Measurements from ENCODE around the gene PRR11. TPM values are rescaled to one million over a fixed set of nuclear protein-coding genes. Genes with fewer than 3 reads are reported as not detected.
"Not testable (repeated sequence)": the region's sequence is repeated elsewhere in the genome, so short reads cannot be mapped to it uniquely, and the experiment has no call there.

The PRR11 gene
- total RNA-seq, 2 experiments from 2014 or later = 27.3 to 106 TPM

- ChIA-PET CTCF (ENCODE audit: unreplicated experiment) (no interaction called here), POLR2A (interaction anchor here (0.5 to 0.6 kb wide), 2 partner anchors 47 to 98 kb away, joined by 3 read pairs; no protein-coding TSS in a partner anchor)
- DNase-seq (ENCODE audit: low spot score) = no peak
- no peak overlapping the region for H3K27ac ChIP-seq (ENCODE audit: low read depth, low read length, poor library complexity, severe bottlenecking)
- H3K9me3 ChIP-seq (ENCODE audit: low read length) = no peaks in the 10 kb centered on the region
- no peaks in the 10 kb centered on the region for H3K4me1 ChIP-seq (ENCODE audit: insufficient read depth, low read length, poor library complexity, severe bottlenecking)
- no peak overlapping the region for H3K4me3 ChIP-seq (ENCODE audit: low read depth, low read length, poor library complexity, severe bottlenecking)
- no peak overlapping the region for H2AFZ ChIP-seq (ENCODE audit: low read length)
- H3K9me2 ChIP-seq (ENCODE audit: insufficient read depth, low read length) = no peaks in the 10 kb centered on the region
- intact Hi-C loops (cut with micrococcal nuclease; ENCODE audit: unreplicated experiment) = no loop called here
- H3K36me3 ChIP-seq (ENCODE audit: insufficient read depth, low read length) = peaks cover 83% of the 10 kb centered on the region
- H3K79me2 ChIP-seq (ENCODE audit: insufficient read depth, low read depth, low read length) = peaks cover 15% of the 10 kb centered on the region; the same call in 1 of the 2 replicates
- BruUV-seq (replicated peaks) = no TSS peak
- H3K4me2 ChIP-seq (ENCODE audit: low read length) = no peak overlapping the region
- H4K20me1 ChIP-seq (ENCODE audit: insufficient read depth, low read length) = no peaks in the 10 kb centered on the region
- TF ChIP-seq EZH2phosphoT487 (IDR thresholded peaks at IDR 0.05; ENCODE audit: borderline replicate concordance, low read depth, low read length) = no peak
- TF ChIP-seq, protein P1, sequence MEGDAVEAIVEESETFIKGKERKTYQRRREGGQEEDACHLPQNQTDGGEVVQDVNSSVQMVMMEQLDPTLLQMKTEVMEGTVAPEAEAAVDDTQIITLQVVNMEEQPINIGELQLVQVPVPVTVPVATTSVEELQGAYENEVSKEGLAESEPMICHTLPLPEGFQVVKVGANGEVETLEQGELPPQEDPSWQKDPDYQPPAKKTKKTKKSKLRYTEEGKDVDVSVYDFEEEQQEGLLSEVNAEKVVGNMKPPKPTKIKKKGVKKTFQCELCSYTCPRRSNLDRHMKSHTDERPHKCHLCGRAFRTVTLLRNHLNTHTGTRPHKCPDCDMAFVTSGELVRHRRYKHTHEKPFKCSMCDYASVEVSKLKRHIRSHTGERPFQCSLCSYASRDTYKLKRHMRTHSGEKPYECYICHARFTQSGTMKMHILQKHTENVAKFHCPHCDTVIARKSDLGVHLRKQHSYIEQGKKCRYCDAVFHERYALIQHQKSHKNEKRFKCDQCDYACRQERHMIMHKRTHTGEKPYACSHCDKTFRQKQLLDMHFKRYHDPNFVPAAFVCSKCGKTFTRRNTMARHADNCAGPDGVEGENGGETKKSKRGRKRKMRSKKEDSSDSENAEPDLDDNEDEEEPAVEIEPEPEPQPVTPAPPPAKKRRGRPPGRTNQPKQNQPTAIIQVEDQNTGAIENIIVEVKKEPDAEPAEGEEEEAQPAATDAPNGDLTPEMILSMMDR (conservative IDR thresholded peaks at IDR 0.05; ENCODE audit: low read length) = no peak
Observed at GRCh38 chr17:59178266-59178985, 22.9 kb downstream of the PRR11 start.

DNA sequence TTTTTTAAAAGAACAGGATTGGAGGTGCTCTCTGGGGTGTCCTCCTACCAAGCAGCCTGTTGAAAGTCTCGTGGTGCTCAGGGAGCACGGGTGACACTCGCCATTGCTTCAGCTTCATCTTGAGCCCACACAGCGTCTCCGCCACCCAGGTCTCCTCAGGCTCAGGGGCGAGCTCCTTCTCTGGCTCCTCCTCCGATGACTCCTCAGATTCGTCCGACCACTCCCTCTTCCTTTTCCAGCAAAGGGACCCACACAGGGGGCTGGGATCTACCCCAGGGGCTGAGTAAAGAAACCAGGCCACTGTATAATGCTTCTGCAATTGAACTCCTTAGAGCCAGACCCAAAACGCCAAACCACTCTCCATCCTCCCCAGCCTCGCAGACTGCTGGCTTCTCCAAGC is 24.1 kb downstream of the PRR11 start:
- H3K4me3 ChIP-seq (ENCODE audit: low read depth, low read length, poor library complexity, severe bottlenecking); H3K4me1 ChIP-seq (ENCODE audit: insufficient read depth, low read length, poor library complexity, severe bottlenecking); H3K9me2 ChIP-seq (ENCODE audit: insufficient read depth, low read length); H3K9me3 ChIP-seq (ENCODE audit: low read length); BruUV-seq (replicated peaks); H3K4me2 ChIP-seq (ENCODE audit: low read length); CTCF ChIA-PET (ENCODE audit: unreplicated experiment); H4K20me1 ChIP-seq (ENCODE audit: insufficient read depth, low read length); intact Hi-C loops (cut with micrococcal nuclease; ENCODE audit: unreplicated experiment); H3K27ac ChIP-seq (ENCODE audit: low read depth, low read length, poor library complexity, severe bottlenecking); DNase-seq (ENCODE audit: low spot score); H2AFZ ChIP-seq (ENCODE audit: low read length); H3K79me2 ChIP-seq (ENCODE audit: insufficient read depth, low read depth, low read length): not testable (repeated sequence)
- POLR2A ChIA-PET = interaction anchor here (0.7 kb wide), 1 partner anchor 467 kb away, joined by 3 read pairs; no protein-coding TSS in a partner anchor
- peaks cover 80% of the 10 kb centered on the region for H3K36me3 ChIP-seq (ENCODE audit: insufficient read depth, low read length)

DNA sequence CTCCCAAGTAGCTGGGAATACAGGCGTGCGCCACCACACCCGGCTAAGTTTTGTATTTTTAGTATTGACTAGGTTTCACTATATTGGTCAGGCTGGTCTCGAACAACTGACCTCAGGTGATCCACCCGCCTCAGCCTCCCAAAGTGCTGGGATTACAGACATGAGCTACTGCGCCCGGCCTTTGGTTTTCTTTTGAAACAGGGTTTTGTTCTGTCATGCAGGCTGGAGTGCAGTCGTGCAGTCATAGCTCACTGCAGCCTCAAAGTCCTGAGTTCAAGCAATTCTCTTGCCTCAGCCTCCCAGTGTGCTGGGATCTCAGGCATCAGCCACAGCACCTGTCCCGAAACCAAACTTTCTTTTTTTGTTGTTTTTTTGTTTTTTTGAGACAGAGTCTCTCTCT is 25.1 kb downstream of the PRR11 start:
- no peaks in the 10 kb centered on the region for H3K9me2 ChIP-seq (ENCODE audit: insufficient read depth, low read length)
- BruUV-seq (replicated peaks) = no TSS peak
- no peaks in the 10 kb centered on the region for H3K4me1 ChIP-seq (ENCODE audit: insufficient read depth, low read length, poor library complexity, severe bottlenecking)
- ChIA-PET POLR2A (interaction anchor here (0.7 kb wide), 1 partner anchor 466 kb away, joined by 3 read pairs; no protein-coding TSS in a partner anchor), CTCF (ENCODE audit: unreplicated experiment) (no interaction called here)
- H3K4me2 ChIP-seq (ENCODE audit: low read length) = no peak overlapping the region
- H3K4me3 ChIP-seq (ENCODE audit: low read depth, low read length, poor library complexity, severe bottlenecking) = no peak overlapping the region
- DNase-seq (ENCODE audit: low spot score) = no peak
- no peak overlapping the region for H2AFZ ChIP-seq (ENCODE audit: low read length)
- no peak overlapping the region for H3K27ac ChIP-seq (ENCODE audit: low read depth, low read length, poor library complexity, severe bottlenecking)
- H3K36me3 ChIP-seq (ENCODE audit: insufficient read depth, low read length) = peaks cover 80% of the 10 kb centered on the region
- H3K79me2 ChIP-seq (ENCODE audit: insufficient read depth, low read depth, low read length) = peaks cover 6% of the 10 kb centered on the region; the same call in 1 of the 2 replicates
- H3K9me3 ChIP-seq (ENCODE audit: low read length) = no peaks in the 10 kb centered on the region
- TF ChIP-seq EZH2phosphoT487 (IDR thresholded peaks at IDR 0.05; ENCODE audit: borderline replicate concordance, low read depth, low read length) = no peak
- TF ChIP-seq, protein P1 (conservative IDR thresholded peaks at IDR 0.05; ENCODE audit: low read length) = no peak
- no peaks in the 10 kb centered on the region for H4K20me1 ChIP-seq (ENCODE audit: insufficient read depth, low read length)
- intact Hi-C loops (cut with micrococcal nuclease; ENCODE audit: unreplicated experiment) = no loop called here

All from OCI-LY7 (cell line).